Prostate gland (tissue), 2 donors: Measurements from ENCODE around the gene BORCS6. TPM values are rescaled to one million over a fixed set of nuclear protein-coding genes. Genes with fewer than 3 reads are reported as not detected.

Source experiments
- DNase-seq: peaks from one replicate; pipeline ENCODE4 v3.0.0-alpha.2; 2019; ENCODE audit warnings: low spot score
- H3K27ac ChIP-seq, 2 donors: fragments of 200-600 bp; sonication (generic); 2 replicates each; pipeline ENCODE4 v1.5.1; 2017 to 2019
- H3K27me3 ChIP-seq: fragments of 200-600 bp; sonication (generic); replicated peaks from 2 replicates; pipeline ENCODE4 v1.5.1; 2019; ENCODE audit not compliant: insufficient read depth
- H3K36me3 ChIP-seq, 2 donors: fragments of 200-600 bp; sonication (generic); 1 replicate in 1 of 2; 2 replicates in 1 of 2; pipeline versions ENCODE4 v1.5.1 to v1.8.1; 2017 to 2019
- H3K4me1 ChIP-seq: fragments of 200-600 bp; sonication (generic); replicated peaks from 2 replicates; pipeline ENCODE4 v1.5.1; 2019
- H3K4me3 ChIP-seq, 2 donors: fragments of 200-600 bp; sonication (generic); 2 replicates each; pipeline ENCODE4 v1.5.1; 2017 to 2019
- H3K9me3 ChIP-seq: fragments of 200-600 bp; sonication (generic); 2 replicates; pipeline ENCODE4 v1.5.1; 2017
- CTCF ChIP-seq, 4 experiments: fragments of 200-600 bp in 2 of 4; fragments of 450-650 bp in 2 of 4; sonication (generic) in 2 of 4; IDR thresholded peaks; 1 replicate in 3 of 4; 2 replicates in 1 of 4; pipeline ENCODE4 v1.5.1; 2016 to 2019; ENCODE audit warnings: antibody characterized with exemption in 4 of 4, mild to moderate bottlenecking in 2 of 4, moderate library complexity in 2 of 4
- POLR2A ChIP-seq: fragments of 450-650 bp; IDR thresholded peaks from one replicate; pipeline ENCODE4 v1.6.1; 2016; ENCODE audit warnings: antibody characterized with exemption, mild to moderate bottlenecking
- POLR2AphosphoS5 ChIP-seq: sonication (generic); formaldehyde crosslinking; IDR thresholded peaks from one replicate; pipeline ENCODE4 v1.6.1; 2017; ENCODE audit warnings: antibody characterized with exemption
- WGBS: methylation state at CpG from one replicate; pipeline ENCODE4 v1.1.5; 2018; 5-methylcytosine and 5-hydroxymethylcytosine counted together
- intact Hi-C: fragments of 100-400 bp; cut with DNase I; formaldehyde crosslinking; loops from one replicate; pipeline ENCODE4 v1.14.2; 2022
- total RNA-seq, 2 donors: library from RNA; depleted of rRNA; stranded (reverse); fragments of >200 nt; gene quantifications; one replicate each; pipeline ENCODE4 v1.1.0, GENCODE V29; 2016

BORCS6 gene
- total RNA-seq, 2 donors from 2014 or later, result 9.6 to 19.1 TPM

- 14% methylated on average over 22 of the region's 22 CpGs for WGBS
- intact Hi-C loops, result no loop called here
- H3K4me1 ChIP-seq, result no peaks in the 10 kb centered on the region
- no peaks in the 10 kb centered on the region for H3K36me3 ChIP-seq
- no peaks in the 10 kb centered on the region for H3K9me3 ChIP-seq
- H3K4me3 ChIP-seq, result peak overlapping the region; percentile 45 to 47
- H3K27ac ChIP-seq, result peak overlapping the region; percentile 81 to 83
- H3K27me3 ChIP-seq, result no peaks in the 10 kb centered on the region
- TF ChIP-seq POLR2A (no peak), POLR2AphosphoS5 (peak; percentile 3), CTCF (IDR thresholded peaks at IDR 0.05) (peak in 1 of 4 experiments; percentile 6)
- DNase-seq, result no peak
Measured at GRCh38 chr17:8210761-8211458, 20.9 kb upstream of the BORCS6 start.

GRCh38 chr17:8209907-8210760 is 20.2 kb upstream of the BORCS6 start, which contains the start of gene AURKB:
Gene AURKB (minus strand): TSS chr17:8210575. CDS start chr17:8210224, 351 bp downstream.
- Histone ChIP-seq H3K36me3 (no peaks in the 10 kb centered on the region), H3K9me3 (no peaks in the 10 kb centered on the region), H3K27ac (peak within 1 kb of the TSS; percentile 81 to 83), H3K27me3 (no peaks in the 10 kb centered on the region), H3K4me1 (no peaks in the 10 kb centered on the region), H3K4me3 (peak within 1 kb of the TSS; percentile 45 to 47)
- TF ChIP-seq CTCF (IDR thresholded peaks at IDR 0.05) (no peak), POLR2A (peak; percentile 23), POLR2AphosphoS5 (peak; percentile 92)
- 3% methylated on average over 42 of the region's 46 CpGs for WGBS
- intact Hi-C loops, result no loop called here
- peak; percentile 95 for DNase-seq

GRCh38 chr17:8206536-8206935 is 16.6 kb upstream of the BORCS6 start:
- Histone ChIP-seq H3K36me3 (no peaks in the 10 kb centered on the region), H3K4me3 (no peak overlapping the region), H3K27me3 (no peaks in the 10 kb centered on the region), H3K4me1 (no peaks in the 10 kb centered on the region), H3K27ac (no peak overlapping the region), H3K9me3 (no peaks in the 10 kb centered on the region)
- WGBS, result 92% methylated on average over 12 of the region's 12 CpGs
- TF ChIP-seq POLR2AphosphoS5 (no peak), CTCF (IDR thresholded peaks at IDR 0.05) (no peak), POLR2A (no peak)
- intact Hi-C loops, result no loop called here
- DNase-seq, result no peak

GRCh38 chr17:8204761-8205555 is 15.0 kb upstream of the BORCS6 start:
- no peaks in the 10 kb centered on the region for H3K9me3 ChIP-seq
- TF ChIP-seq POLR2AphosphoS5 (no peak), CTCF (IDR thresholded peaks at IDR 0.05) (no peak), POLR2A (no peak)
- H3K36me3 ChIP-seq, result no peaks in the 10 kb centered on the region
- DNase-seq, result no peak
- H3K4me3 ChIP-seq, result no peak overlapping the region
- H3K27ac ChIP-seq, result no peak overlapping the region
- intact Hi-C loops, result no loop called here
- H3K27me3 ChIP-seq, result no peaks in the 10 kb centered on the region
- WGBS, result 85% methylated on average over 19 of the region's 19 CpGs
- no peaks in the 10 kb centered on the region for H3K4me1 ChIP-seq
